GM23248 (cell line): Measurements from ENCODE around the gene KDM6B.

Experiments used
- EZH2 ChIP-seq: fragments of 200-600 bp; sonication (generic); IDR thresholded peaks from 2 replicates; pipeline ENCODE4 v1.6.1; 2018; ENCODE audit warnings: antibody characterized with exemption, mild to moderate bottlenecking; ENCODE audit not compliant: insufficient read depth, poor library complexity, severe bottlenecking
- EZH2phosphoT487 ChIP-seq: fragments of 200-600 bp; sonication (generic); IDR thresholded peaks from 2 replicates; pipeline ENCODE4 v1.6.1; 2018; ENCODE audit warnings: antibody characterized with exemption, moderate library complexity, mild to moderate bottlenecking, low read depth; ENCODE audit not compliant: insufficient read depth

DNA sequence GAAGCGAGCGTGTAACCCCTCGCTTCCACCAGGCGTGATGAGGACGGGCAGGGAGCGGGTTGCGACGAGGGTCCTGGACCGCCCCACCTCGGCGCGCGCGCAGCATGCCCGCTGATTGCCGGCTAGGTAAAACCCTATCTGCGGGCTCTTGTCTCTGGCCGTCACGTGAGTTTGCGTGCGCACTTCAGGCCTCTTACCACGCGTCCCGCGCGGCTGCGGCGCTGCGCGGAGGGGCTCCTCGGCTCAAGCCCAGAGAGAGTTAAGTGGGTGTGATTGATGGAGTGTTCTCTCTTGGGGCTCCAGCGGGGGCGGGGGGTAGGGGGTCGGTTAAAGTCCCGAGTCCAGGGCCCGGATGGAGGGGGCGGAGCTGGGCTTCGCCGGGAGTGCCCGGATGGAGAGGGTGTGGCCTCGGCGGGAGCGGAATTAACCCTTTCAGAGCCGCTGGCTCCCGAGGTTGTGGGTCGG, 7.9 kb downstream of the KDM6B start:
- TF ChIP-seq EZH2: no peak
- no peak for TF ChIP-seq EZH2phosphoT487
